Duodenal mucosa (tissue), 2 donors: Measurements from ENCODE around the gene F13A1.

Experiments
- H3K27ac ChIP-seq: one replicate; pipeline ENCODE4 v1.7.0; 2013; ENCODE audit warnings: low read depth, low read length
- H3K27me3 ChIP-seq, 2 donors: one replicate each; pipeline ENCODE4 v1.7.0; 2013; ENCODE audit warnings: low read length in 2 of 2, control low read depth in 1 of 2; ENCODE audit not compliant: insufficient read depth in 2 of 2, control insufficient read depth in 1 of 2
- H3K36me3 ChIP-seq, 2 donors: one replicate each; pipeline ENCODE4 v1.7.0; 2013; ENCODE audit warnings: low read length in 2 of 2, control low read depth in 1 of 2; ENCODE audit not compliant: insufficient read depth in 2 of 2, control insufficient read depth in 1 of 2
- H3K4me1 ChIP-seq, 2 donors: one replicate each; pipeline ENCODE4 v1.7.0; 2013; ENCODE audit warnings: low read length in 2 of 2, control low read depth in 1 of 2; ENCODE audit not compliant: insufficient read depth in 2 of 2, control insufficient read depth in 1 of 2
- H3K4me3 ChIP-seq, 2 donors: one replicate each; pipeline ENCODE4 v1.7.0; 2013; ENCODE audit warnings: low read length in 2 of 2, low read depth in 1 of 2
- H3K9ac ChIP-seq, 2 donors: one replicate each; pipeline ENCODE4 v1.7.0; 2013; ENCODE audit warnings: low read length in 2 of 2, low read depth in 1 of 2
- H3K9me3 ChIP-seq, 2 donors: one replicate each; pipeline ENCODE4 v1.7.0; 2013; ENCODE audit warnings: low read length in 2 of 2, control low read depth in 1 of 2; ENCODE audit not compliant: control insufficient read depth in 1 of 2

Gene F13A1

DNA sequence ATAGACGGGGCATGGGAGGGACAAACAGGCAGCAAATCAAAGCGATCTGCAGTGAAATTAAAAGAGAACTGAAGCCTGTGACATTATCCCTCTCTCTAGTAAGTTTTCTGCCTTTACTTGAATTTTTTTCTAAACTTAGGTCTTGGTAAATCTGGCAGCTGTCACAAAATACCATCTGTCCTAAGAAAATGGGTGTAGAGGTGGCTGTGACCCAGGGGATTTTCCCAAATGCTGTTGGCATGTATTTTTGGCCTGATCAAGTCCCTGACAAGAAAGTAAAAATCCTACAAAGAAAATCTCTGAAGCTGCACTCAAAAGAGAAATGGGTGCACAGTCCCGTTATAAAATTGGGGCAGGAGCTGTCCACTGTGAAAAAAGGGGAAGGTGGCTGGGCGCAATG lies 30.2 kb upstream of the F13A1 start:
- Histone ChIP-seq H3K27me3 (peaks cover 5 to 7% of the 10 kb centered on the region in 2 donors), H3K4me1 (no peaks in the 10 kb centered on the region), H3K9ac (no peak overlapping the region), H3K4me3 (no peak overlapping the region), H3K9me3 (no peaks in the 10 kb centered on the region), H3K36me3 (no peaks in the 10 kb centered on the region), H3K27ac (no peak overlapping the region)

GRCh38 chr6:6348256-6348655 lies 27.8 kb upstream of the F13A1 start:
- Histone ChIP-seq H3K27ac (no peak overlapping the region), H3K4me1 (no peaks in the 10 kb centered on the region), H3K27me3 (peaks cover 3 to 4% of the 10 kb centered on the region in 2 donors), H3K4me3 (no peak overlapping the region), H3K9me3 (no peaks in the 10 kb centered on the region), H3K9ac (no peak overlapping the region), H3K36me3 (no peaks in the 10 kb centered on the region)

DNA sequence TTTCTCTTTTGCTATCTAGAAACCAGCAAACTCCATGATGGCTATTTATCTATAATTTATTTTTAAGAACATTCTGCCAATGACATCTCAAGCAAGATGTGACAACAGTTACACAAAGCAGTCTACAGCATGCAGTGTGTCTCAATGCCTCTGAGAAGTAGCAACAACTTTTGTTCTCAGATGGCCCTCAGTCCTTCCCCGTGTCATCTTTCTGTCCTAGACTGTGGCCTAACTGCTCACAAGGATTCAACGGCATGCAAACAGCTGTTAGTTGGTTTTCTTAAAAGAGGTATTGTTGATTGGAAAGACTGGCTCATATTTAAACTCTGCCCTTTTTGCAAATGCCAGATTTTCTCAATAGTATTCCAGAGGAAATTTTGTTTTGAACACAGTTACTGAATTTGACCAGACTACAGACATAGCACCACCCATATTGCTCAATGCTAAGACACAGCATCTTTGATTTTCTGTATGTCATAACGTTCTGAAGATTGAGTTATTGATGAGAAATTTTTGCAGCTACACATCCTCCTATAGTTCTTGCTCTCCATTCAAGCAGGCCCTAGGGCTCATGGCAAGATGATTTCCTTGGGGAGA lies 26.1 kb upstream of the F13A1 start:
- Histone ChIP-seq H3K36me3 (no peaks in the 10 kb centered on the region), H3K4me1 (no peaks in the 10 kb centered on the region), H3K27ac (no peak overlapping the region), H3K4me3 (no peak overlapping the region), H3K9me3 (no peaks in the 10 kb centered on the region), H3K27me3 (no peaks in the 10 kb centered on the region), H3K9ac (no peak overlapping the region)

DNA sequence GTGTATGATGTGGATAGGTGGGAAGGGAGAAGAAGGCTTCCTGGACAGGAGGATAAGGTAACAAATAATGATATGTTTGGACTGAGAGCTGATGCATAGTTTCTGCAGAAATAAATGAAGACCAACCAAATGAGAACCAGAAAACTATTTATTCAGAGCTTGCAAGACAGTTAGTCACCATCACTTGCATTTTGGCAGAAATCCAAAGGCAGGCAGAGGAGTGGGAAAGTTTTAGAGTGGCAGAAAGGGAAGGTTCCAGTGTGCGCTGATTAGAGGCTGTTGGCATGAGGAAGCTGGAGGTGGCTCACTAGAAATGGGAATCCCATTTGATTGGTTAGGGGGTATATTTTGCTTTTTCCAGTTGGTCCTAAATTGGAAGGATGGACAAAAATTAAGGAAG lies 13.0 kb upstream of the F13A1 start:
- H3K9ac ChIP-seq, result no peak overlapping the region
- H3K9me3 ChIP-seq, result no peaks in the 10 kb centered on the region
- no peaks in the 10 kb centered on the region for H3K36me3 ChIP-seq
- no peak overlapping the region for H3K27ac ChIP-seq
- no peak overlapping the region for H3K4me3 ChIP-seq
- H3K27me3 ChIP-seq, result no peaks in the 10 kb centered on the region
- H3K4me1 ChIP-seq, result no peaks in the 10 kb centered on the region

- Histone ChIP-seq H3K27me3 (no peaks in the 10 kb centered on the region), H3K36me3 (no peaks in the 10 kb centered on the region), H3K9ac (no peak overlapping the region), H3K27ac (no peak overlapping the region), H3K4me3 (no peak overlapping the region), H3K4me1 (no peaks in the 10 kb centered on the region), H3K9me3 (no peaks in the 10 kb centered on the region)
Measured at GRCh38 chr6:6332811-6333244, 12.4 kb upstream of the F13A1 start.

DNA sequence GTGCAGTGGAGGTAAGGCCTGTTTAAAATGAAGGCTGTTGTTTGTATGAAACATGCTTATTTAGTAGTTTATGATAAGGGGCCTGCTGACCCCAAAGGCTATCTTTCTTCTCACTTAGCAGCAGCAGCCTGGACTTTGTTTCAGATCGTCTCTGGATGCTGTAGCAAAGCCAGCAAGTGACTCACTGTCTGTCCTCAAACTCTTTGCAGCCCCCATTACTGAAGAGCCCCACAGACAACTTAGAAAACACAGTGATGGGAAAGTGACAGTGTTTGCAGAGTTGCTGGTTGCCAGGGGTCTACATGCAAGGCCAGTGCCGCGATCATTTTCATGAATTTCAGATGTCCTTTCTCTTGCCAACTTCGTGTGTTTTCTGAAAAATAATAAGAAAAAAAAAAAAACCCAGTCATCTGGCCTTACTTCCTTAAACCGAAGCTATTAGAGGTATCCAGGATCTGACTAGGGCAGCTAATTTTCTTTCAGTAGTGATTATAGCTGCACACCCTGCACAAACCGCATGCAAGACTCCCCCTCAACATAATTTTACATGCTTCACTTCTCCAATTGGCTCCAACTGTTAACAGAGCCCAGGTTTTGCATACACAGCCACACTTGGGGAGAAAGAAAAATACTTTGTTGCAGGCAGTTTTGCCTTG lies 11.6 kb upstream of the F13A1 start:
- H3K27ac ChIP-seq, result no peak overlapping the region
- no peak overlapping the region for H3K9ac ChIP-seq

GRCh38 chr6:6331393-6331792 lies 10.9 kb upstream of the F13A1 start:
- Histone ChIP-seq H3K9me3 (no peaks in the 10 kb centered on the region), H3K27ac (no peak overlapping the region), H3K27me3 (no peaks in the 10 kb centered on the region), H3K4me3 (no peak overlapping the region), H3K4me1 (no peaks in the 10 kb centered on the region), H3K36me3 (no peaks in the 10 kb centered on the region), H3K9ac (no peak overlapping the region)

More for the DNA sequence above, 11.6 kb upstream of the F13A1 start:
- H3K27me3 ChIP-seq, result no peaks in the 10 kb centered on the region
- no peaks in the 10 kb centered on the region for H3K9me3 ChIP-seq
- H3K36me3 ChIP-seq, result no peaks in the 10 kb centered on the region
- H3K4me1 ChIP-seq, result no peaks in the 10 kb centered on the region
- no peak overlapping the region for H3K4me3 ChIP-seq

DNA sequence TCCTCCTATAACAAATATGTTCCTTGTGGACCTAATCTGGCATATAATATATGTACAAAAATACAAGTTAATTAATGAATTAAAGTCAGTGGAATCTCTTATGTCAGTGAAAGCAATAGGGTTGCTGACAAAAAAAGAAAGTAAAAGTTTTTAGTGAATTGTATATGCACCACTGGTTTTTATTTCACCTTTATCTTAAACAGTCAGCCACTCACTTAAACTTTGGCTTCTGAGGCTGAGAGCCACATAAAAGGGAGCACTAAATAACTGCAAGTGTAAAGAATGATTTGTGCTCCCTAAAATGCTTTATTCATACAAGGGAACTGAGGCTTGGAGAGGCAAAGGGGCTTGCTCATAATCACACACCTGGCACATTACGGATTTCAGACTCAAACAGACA lies 9.9 kb upstream of the F13A1 start:
- Histone ChIP-seq H3K9ac (no peak overlapping the region), H3K27ac (no peak overlapping the region), H3K4me1 (no peaks in the 10 kb centered on the region), H3K36me3 (no peaks in the 10 kb centered on the region), H3K4me3 (no peak overlapping the region), H3K9me3 (no peaks in the 10 kb centered on the region), H3K27me3 (no peaks in the 10 kb centered on the region)

- Histone ChIP-seq H3K4me1 (no peaks in the 10 kb centered on the region), H3K9ac (no peak overlapping the region), H3K27ac (no peak overlapping the region), H3K4me3 (no peak overlapping the region), H3K36me3 (no peaks in the 10 kb centered on the region), H3K9me3 (no peaks in the 10 kb centered on the region), H3K27me3 (no peaks in the 10 kb centered on the region)
Measured at GRCh38 chr6:6328451-6328850, 8.0 kb upstream of the F13A1 start.

GRCh38 chr6:6323352-6323751 lies 2.9 kb upstream of the F13A1 start:
- Histone ChIP-seq H3K27ac (no peak overlapping the region), H3K4me3 (no peak overlapping the region), H3K9ac (no peak overlapping the region), H3K27me3 (peaks cover 20 to 26% of the 10 kb centered on the region in 2 donors), H3K9me3 (no peaks in the 10 kb centered on the region), H3K36me3 (no peaks in the 10 kb centered on the region), H3K4me1 (no peaks in the 10 kb centered on the region)
